ENCODE measurements around the gene ZNF473.
"Not testable (repeated sequence)": the region's sequence is repeated elsewhere in the genome, so short reads cannot be mapped to it uniquely, and the experiment has no call there.

The ZNF473 gene

DNA sequence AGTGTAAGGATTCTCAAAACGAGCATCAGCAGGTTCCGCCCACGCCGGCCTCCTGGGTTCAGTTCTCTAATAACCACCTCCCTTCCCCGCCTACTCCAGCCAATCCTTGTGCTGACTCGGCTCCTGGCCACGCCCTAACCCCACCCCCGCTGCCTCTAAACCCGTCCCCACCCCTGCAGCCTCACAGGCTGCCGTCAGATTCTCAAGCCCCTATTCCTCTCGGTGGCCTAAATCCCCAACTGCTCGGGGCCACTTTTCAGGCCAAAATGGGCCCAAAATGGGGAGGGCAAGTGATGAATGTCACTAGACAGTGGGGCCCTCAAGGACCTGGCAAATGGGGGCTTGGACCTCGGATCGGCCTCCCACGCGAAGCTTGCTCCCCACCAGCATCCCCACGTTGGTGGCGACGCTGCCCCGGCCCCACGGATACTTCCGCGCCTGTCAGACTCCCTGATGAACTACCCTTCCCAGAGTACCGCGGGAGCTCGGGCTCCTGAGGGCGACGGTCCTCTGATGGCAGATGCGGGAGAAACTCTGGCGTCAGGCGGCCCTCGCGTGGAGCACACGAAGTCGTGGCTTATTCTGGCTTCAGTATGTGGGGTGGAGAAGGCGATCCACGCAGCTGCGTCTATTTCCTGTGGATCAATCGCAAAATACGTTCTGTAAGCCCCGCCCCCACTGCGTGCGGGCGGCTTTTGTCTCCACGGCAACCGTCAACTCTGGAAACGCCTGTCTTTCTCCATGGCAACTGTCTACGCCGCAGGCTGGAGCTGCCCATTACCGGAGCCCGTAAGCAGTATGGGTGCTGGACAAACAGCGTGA, 24.8 kb downstream of the ZNF473 start:
- peak; percentile 63 for DNase-seq (ENCODE audit: low read depth)

DNA sequence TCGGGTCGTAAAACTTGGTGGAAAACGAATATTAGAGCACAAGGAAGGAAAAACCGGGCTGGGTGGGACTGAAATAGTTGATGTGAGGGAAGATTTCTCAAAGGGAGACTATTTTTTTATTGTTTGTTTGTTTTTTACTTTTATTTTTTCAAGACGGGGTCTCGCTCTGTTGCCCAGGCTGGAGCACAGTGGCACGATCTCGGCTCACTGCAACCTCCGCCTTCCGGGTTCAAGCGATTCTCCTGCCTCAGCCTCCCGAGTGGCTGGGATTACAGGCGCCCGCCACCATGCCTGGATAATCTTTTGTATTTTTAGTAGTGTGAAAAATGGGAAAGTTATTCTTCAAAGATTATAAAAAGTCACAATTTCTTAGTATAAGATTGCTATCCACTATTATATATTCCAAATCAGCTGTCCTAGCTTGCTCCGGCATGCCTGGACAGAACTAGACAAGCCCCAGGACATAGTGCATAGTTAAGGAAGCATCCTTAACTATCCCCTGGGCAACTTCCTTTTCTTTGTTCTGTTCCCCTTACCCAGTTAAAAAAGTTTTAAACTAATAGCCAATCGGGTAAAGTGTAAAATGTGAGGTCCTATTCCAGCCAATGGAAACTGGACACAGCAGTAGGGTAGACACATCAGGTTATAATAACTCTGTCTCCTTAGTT, 25.6 kb downstream of the ZNF473 start:
- DNase-seq (ENCODE audit: low read depth): not testable (repeated sequence)

DNA sequence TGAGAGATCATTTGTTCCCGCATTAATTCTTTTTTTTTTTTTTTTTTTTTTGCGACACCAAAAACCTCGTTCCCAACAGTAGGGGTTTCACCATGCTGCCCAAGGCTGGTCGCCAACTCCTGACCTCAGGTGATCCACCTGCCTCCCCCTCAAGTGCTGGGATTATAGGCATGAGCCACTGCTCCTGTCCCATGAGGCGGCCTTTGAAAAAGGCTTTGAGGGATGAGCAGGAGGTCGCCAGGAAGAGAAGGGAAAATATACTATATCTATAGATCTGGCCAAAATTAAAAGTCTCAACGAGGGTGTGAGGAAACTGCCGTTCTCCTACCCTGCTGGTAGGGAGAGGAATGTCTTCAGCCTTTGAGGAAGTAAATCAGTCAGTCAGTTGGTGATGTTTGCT, 26.2 kb downstream of the ZNF473 start:
- DNase-seq (ENCODE audit: low read depth): no peak

DNA sequence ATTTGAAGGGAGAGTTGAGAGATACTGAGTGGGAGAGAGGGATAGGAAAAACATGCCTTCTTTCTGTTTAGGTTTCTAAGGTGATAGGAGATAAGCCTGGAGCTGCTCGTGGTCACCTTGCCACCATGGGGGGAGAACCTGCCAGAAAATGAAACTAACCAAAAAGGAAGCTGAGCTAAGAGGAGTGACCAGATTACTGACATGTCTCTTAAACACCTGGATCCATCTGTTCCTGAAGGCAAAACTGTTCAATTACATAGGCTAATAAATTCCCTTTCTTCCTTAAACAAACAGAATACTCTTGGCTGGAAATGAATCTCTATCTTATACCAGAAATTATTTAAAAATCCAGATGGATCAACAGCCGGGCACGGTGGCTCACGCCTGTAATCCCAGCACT, 27.3 kb downstream of the ZNF473 start:
- DNase-seq (ENCODE audit: low read depth): no peak

DNA sequence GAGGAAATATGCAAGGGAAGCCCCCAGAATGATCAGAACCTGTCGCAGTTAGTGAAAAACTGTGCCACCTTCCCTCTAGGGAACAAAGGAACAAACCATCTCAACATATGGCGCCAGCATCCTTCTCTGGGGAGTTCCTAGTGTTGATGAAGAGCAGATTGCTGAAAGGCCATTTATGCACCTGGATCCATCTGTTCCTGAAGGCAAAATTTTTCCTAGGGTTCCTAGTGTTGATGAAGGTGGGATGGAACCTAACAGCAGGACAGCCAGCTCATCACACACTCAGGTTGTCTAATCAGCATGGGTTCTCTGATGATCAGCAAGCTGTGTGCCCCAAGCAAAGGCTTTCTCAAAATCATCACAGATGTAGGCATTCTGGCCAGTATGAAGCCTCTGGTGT, 32.6 kb downstream of the ZNF473 start:
- DNase-seq (ENCODE audit: low read depth): no peak

DNA sequence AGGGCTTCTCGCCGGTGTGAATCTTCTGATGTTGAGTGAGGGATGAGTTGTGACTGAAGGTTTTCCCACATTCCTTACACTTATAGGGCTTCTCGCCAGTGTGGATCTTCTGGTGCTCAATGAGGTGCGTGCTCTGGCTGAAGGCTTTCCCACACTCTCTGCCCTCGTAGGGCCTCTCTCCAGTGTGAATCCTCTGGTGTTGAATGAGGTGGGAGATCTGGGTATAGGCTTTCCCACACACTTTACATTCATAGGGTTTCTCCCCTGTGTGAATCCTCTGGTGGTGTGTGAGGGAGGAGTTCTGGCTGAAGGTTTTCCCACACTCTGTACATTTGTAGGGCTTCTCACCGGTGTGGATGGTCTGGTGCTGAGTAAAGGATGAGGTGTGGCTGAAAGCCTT, 33.2 kb downstream of the ZNF473 start:
- DNase-seq (ENCODE audit: low read depth): no peak

DNA sequence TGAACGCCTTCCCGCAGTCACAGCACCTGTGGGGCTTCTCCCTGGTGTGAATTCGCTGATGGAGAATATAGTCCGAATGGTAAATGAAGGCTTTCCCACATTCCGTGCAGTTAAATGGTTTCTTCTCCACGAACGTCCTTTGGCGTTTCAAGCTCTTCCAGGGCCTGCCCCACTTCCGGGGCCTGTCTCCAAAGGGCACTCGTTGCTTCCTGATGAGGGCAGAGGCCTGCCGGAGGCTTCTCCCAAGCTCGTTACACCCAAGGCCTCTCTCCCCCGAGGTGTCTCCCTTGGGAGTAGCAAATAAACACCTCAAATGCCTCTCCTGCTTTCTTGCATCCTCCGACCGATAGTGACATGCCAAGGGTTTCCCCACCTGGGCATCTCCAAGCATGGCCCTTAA, 34.3 kb downstream of the ZNF473 start:
- DNase-seq (ENCODE audit: low read depth): no peak

DNA sequence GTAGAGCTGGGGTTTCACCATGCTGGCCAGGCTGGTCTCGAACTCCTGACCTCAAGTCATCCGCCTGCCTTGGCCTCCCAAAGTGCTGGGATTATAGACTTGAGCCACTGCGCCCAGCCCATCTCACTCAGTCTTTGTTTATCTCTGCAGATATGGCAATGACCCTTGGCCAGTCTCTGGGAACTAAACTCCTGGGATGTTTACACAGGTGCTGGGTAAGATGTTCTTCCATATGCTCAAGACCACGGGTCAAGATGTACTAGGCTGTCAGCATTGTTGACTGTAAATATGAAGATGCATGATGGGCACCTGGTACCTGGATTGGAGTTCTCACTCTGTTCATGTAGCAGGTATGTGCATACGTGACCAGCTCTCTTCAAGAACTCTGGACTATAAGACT, 35.8 kb downstream of the ZNF473 start:
- DNase-seq (ENCODE audit: low read depth): no peak

DNA sequence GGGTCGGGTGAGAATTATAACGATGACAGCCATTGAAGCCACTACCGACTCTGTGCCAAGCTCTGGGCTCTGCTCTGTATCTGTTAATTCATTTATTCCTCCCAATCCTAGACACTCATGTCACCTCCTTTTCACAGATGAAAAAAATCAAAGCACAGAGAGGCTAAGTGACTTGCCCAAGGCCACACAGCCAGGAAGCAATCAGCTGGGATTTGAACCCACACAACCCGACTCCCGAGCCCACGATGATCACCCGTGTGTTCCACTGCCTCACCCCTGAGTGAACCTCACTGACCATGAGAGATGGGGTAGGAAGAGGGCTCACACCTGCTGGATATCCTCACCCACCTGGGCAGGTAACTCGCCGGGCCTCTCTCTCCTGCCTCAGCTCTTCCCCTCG, 40.1 kb downstream of the ZNF473 start:
- no peak for DNase-seq (ENCODE audit: low read depth)

DNA sequence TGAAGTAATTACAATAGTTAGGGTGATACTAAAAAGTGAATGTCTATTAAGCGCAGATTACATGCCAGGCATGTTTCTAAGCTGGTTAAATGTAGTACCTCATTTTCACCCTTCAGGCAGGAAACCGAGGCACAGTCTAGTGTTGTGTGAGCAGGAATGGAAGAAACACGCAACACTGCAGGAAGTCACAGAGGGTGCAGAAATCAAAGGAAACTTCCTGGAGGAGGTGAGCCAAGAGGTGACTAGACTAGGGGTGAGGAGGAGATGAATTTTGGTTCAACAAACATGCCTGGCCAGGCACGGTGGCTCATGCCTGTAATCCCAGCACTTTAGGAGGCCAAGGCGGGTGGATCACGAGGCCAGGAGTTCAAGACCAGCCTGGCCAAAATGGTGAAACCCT, 41.8 kb downstream of the ZNF473 start:
- DNase-seq (ENCODE audit: low read depth): no peak

DNA sequence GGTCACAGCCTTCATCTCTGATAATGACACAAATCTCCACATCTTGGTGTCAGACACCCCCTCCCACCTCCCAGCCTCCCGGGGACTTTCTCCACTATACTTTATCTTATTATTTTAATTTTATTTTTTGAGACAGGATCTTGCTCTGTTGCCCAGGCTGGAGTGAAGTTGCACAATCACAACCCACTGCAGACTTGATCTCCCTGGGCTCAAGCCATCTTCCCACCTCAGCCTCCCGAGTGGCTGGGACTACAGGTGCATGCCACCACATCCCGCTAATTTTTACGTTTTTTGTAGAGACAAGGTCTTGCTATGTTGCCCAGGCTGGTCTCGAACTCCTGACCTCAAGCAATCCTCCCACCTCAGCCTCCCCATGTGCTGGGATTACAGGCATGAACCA, 42.6 kb downstream of the ZNF473 start:
- DNase-seq (ENCODE audit: low read depth): not testable (repeated sequence)

DNA sequence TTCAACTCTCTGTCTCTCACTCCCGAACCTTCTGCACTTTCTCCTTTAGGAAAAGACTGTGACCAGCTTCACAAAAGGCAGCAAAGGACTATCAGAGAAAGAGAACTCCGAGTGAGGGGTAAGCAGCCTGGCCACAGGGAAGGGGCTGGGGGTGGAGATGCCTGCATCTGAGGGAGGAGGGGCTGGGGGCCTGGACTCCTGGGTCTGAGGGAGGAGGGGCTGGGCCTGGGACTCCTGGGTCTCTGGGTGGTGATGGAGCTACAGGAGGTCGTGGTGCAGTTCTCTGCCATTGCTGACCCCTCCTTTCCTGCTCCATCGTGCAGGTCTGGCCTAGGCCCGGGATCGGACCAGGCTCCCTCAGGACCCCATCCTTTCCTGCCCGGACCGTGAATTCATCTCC, 49.3 kb downstream of the ZNF473 start:
- DNase-seq (ENCODE audit: low read depth): not testable (repeated sequence)

DNA sequence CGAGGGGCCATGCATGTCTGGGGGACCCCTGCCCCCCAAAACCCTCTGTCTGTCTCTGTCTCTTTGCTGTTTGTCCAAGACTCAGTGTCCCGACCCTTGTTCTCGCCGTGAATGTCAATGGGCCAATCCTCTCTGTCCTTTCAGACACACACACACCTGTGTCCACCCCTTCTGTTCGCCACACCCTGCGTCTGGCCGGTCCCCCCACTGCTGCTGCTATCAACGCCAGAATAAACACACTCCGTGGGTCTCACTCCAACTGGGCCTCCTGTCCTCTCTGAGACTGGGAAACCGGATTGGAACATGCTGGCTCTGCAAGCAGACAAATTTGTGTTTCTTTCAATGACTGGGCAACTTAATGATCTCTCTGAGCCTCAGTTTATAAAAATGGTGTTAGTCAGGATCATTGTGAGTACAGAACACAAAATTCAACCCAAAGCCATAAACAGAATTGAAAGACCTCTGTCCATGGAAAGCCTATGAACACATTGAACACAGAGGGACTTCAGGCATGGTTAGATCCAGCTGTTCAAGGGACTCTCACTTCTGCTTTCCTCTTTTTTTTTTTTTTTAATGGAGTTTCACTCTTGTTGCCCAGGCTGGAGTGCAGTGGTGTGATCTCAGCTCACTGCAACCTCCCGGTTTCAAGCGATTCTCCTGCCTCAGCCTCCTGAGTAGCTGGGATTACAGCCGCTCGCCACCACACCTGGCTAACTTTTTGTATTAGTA, 50.0 kb downstream of the ZNF473 start:
- DNase-seq (ENCODE audit: low read depth): not testable (repeated sequence)

DNA sequence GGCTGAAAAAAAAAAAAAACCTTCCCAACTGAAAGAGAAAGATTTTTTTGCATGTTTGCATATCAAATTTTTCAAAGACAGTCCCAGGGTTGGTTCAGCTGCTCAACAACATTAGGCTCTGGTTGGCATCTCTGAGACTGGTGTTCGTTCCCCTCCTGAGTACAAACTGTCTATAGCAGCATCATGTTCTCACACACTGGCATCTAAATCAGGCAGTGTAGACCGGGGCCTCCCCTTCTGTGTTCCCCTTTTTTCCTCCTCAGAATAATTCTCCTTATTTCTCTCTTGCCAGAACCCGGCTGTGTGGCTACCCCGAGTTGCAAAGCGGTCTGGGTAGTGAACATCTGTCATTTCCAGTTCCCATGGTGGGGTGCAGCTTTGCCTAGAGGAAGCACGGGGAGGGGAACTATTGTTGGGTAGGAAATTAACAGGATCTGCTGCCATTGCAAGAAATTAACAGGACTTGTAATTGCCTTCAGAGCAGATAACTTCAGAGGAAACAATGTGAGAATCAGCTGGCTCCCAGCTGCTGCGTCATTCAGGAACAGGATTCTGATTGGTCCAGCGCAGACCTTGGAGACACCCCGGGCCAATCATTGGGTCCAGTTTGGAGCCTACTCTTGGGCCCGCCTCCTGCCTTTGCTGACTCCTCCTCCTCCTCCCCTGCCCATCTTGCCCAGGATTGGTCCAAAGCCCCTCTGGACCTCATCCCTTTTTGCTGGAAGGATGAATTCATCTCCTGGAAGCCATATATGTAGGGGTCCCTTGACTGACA, 51.0 kb downstream of the ZNF473 start:
- not testable (repeated sequence) for DNase-seq (ENCODE audit: low read depth)

DNA sequence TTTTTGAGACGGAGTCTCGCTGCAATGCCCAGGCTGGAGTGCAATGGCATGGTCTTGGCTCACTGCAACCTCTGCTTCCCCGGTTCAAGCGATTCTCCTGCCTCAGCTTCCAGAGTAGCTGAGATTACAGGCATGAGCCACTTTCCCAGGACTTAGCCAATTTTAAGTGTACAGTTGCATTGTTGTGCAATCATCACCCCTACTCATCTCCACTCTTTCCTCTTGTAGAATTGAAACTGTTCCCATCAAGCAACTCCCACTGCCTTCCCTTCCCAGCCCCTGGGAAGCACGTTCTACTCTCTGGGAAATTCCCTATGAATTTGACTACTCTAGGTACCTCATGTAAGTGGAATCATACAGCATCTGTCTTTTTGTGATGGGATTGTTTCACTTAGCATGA, 53.2 kb downstream of the ZNF473 start:
- DNase-seq (ENCODE audit: low read depth): not testable (repeated sequence)

DNA sequence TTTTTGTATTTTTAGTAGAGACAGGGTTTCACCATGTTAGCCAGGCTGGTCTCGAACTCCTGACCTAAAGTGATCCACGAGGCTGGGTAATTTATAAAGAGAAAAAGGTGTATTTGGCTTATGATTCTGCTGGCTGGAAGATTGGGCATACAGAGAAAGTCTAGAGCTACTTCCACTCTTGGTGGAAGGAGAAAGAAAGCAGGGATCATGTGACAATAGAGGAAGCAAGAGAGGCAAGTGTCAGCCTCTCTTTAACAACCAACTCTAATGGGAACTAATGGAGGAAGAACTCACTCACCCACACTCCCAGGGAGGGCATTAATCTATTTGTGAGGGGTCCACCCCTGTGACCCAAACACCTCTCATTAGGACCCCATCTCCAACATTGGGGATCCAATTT, 58.6 kb downstream of the ZNF473 start:
- DNase-seq (ENCODE audit: low read depth): not testable (repeated sequence)

DNA sequence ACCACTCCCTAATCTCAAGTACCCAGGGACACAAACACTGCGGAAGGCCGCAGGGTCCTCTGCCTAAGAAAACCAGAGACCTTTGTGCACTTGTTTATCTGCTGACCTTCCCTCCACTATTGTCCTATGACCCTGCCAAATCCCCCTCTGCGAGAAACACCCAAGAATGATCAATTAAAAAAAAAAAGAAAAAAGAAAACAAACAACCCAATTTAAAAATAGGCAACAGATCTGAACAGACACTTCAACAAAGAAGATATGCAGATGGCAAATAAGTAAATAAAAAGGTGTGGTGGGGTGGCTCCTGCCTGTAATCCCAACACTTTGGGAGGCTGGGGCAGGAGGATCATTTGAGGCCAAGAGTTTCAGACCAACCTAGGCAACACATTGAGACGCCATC, 61.3 kb downstream of the ZNF473 start:
- DNase-seq (ENCODE audit: low read depth): not testable (repeated sequence)

DNA sequence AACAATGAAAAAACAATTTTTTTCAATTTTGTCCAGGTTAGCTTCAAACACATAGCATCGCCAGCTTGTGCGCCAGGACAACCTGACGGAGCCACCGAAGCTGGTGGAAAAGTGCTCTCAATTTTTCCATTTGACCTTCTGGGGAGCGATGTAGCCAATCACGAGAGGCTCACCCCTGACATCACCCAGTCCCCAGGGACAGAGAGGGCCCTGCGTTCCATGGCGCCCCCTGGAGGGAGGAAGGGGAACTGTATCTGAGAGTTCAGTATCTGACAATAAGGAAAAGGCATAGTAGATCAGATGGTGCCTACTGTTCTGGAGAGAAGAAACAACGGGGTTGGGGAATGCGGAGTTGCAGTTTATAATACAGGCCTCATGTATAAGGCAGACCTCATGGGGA, 64.9 kb downstream of the ZNF473 start:
- DNase-seq (ENCODE audit: low read depth): not testable (repeated sequence)

DNA sequence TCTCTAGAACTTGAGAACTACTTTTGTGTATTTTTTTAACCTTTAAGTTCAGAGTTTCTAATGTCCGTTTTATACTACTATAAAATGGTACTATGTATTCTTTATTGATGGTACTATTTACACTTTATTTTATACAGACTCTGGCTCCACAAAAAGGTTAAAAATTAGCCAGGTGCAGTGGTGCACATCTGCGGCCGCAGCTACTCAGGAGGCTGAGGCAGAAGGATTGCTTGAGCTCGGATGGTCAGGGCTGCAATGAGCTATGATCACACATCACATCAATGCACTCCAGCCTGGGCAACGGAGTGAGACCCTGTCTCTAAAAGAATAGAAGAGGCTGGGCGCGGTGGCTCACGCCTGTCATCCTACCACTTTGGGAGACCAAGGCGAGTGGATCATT, 66.0 kb downstream of the ZNF473 start:
- not testable (repeated sequence) for DNase-seq (ENCODE audit: low read depth)

DNA sequence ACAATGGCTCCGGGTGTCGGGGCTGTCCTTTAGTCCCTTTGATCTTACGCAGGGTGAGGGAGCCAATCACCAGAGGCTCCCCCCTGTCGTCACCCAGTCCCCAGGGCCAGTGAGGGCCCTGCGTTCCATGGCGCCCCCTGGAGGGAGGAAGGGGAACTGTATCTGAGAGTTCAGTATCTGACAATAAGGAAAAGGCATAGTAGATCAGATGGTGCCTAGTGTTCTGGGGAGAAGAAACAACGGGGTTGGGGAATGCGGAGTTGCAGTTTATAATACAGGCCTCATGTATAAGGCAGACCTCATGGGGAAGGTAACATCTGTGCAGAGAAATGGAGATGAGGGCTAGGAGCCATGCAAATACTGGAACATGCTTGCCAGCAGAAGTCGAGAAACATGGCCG, 66.8 kb downstream of the ZNF473 start:
- DNase-seq (ENCODE audit: low read depth): not testable (repeated sequence)

DNA sequence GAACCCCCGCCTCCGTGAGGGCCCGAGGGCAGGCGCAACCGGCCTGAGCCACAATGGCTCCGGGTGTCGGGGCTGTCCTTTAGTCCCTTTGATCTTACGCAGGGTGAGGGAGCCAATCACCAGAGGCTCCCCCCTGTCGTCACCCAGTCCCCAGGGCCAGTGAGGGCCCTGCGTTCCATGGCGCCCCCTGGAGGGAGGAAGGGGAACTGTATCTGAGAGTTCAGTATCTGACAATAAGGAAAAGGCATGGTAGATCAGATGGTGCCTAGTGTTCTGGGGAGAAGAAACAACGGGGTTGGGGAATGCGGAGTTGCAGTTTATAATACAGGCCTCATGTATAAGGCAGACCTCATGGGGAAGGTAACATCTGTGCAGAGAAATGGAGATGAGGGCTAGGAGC, 72.1 kb downstream of the ZNF473 start:
- not testable (repeated sequence) for DNase-seq (ENCODE audit: low read depth)

DNA sequence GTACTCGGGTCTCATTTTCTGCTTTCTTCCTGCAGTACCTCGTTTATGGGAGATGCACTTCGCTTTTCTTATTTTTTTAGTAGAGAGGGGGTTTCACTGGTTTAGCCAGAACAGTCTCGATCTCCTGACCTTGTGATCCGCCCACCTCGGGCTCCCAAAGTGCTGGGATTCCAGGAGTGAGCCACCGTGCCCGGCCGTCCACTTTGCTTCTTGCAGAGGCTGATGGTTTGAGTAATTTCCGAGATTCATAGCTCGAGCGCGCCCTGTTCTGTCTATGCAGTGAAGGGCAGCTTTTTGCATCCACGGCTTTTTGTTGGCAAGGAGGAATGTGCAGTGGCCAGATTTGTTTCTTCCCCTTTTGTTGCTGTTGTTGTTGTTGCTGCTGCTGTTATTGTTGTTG, 73.1 kb downstream of the ZNF473 start:
- not testable (repeated sequence) for DNase-seq (ENCODE audit: low read depth)

All from activated gamma-delta T cell treated with anti-CD3 and anti-CD28 coated beads, Interleukin-2, amount 50 U/mL, for 16 hours (primary cell).